ENCODE measurements around the gene DENND1C. TPM values are rescaled to one million over a fixed set of nuclear protein-coding genes. Genes with fewer than 3 reads are reported as not detected.

DENND1C gene, protein sequence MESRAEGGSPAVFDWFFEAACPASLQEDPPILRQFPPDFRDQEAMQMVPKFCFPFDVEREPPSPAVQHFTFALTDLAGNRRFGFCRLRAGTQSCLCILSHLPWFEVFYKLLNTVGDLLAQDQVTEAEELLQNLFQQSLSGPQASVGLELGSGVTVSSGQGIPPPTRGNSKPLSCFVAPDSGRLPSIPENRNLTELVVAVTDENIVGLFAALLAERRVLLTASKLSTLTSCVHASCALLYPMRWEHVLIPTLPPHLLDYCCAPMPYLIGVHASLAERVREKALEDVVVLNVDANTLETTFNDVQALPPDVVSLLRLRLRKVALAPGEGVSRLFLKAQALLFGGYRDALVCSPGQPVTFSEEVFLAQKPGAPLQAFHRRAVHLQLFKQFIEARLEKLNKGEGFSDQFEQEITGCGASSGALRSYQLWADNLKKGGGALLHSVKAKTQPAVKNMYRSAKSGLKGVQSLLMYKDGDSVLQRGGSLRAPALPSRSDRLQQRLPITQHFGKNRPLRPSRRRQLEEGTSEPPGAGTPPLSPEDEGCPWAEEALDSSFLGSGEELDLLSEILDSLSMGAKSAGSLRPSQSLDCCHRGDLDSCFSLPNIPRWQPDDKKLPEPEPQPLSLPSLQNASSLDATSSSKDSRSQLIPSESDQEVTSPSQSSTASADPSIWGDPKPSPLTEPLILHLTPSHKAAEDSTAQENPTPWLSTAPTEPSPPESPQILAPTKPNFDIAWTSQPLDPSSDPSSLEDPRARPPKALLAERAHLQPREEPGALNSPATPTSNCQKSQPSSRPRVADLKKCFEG
- total RNA-seq = not detected in 2 replicates

DNA sequence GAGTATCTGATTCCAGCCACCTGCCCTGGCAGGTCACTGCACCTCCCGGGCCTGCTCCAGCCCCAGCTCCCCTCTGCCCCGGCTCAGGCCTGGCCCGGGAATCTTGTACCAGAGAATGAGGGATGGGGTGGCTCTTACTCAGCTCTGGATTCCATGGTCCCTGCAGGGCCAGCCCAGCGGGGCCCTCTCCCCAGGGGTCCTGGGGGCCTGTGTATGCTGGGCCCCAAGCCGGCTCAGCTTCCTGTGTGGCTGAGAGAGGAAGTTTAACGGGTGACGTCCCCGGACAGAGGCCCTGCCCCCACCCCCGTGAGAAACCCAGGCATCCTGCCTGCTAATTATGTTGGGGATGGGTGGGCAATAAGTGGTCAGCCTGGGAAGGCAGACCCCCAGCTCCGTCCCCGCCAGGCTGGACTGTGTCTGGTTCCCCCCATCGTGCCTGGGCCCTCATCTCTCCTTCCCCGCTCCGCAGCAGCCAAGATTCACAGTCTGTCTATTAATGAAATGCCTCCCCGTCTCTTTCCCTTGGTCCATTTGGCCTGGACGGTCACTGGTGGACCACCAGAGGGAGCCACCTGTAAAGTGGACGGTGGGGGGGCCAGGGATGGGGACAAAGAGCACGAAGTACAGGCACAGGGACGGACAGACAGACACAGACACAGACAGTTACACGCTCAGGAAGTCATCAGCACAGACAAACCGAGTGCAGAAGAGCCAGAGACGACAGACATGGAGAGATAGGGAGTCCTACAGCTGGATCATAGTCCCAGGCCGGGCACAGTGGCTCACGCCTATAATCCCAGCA is at the start of gene DENND1C:
Gene DENND1C, minus strand, starts transcription at position 247 of the 802 bp plus-strand sequence. Its CDS starts 92 bp downstream, at position 155.

DNA sequence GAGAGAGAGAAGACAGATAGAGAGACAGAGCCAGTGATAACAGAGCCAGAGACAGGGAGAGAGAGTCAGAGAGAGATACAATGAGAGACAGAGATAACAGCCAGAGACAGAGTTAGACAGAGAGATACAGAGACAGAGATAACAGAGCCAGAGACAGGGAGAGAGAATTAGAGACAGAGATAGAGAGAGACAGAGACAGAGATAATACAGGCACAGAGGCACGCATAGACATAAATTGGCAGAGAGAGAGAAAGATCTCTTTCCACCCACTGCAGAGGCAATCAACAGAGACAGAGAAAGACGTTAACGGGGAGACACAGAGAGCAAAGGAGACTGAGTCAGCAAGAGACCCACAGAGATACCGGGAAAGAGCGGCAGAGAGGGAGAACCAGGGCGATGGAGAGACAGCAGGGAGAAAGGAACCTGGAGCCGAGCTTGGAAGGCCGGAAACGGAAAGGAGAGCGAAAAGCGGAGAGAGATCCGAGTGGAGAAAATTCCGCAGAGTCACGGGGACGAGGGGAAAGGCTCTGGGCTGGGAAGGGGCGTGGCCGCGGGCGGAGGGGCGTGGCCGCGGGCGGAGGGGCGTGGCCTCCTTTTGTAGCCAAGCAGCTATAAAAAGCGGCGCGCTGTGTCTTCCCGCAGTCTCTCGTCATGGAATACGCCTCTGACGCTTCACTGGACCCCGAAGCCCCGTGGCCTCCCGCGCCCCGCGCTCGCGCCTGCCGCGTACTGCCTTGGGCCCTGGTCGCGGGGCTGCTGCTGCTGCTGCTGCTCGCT is 49.0 kb upstream of the DENND1C start, which contains the start of gene TNFSF9:
Gene TNFSF9, plus strand, starts transcription at position 641 of the 777 bp plus-strand sequence. Its CDS starts 11 bp downstream, at position 652.

DNA sequence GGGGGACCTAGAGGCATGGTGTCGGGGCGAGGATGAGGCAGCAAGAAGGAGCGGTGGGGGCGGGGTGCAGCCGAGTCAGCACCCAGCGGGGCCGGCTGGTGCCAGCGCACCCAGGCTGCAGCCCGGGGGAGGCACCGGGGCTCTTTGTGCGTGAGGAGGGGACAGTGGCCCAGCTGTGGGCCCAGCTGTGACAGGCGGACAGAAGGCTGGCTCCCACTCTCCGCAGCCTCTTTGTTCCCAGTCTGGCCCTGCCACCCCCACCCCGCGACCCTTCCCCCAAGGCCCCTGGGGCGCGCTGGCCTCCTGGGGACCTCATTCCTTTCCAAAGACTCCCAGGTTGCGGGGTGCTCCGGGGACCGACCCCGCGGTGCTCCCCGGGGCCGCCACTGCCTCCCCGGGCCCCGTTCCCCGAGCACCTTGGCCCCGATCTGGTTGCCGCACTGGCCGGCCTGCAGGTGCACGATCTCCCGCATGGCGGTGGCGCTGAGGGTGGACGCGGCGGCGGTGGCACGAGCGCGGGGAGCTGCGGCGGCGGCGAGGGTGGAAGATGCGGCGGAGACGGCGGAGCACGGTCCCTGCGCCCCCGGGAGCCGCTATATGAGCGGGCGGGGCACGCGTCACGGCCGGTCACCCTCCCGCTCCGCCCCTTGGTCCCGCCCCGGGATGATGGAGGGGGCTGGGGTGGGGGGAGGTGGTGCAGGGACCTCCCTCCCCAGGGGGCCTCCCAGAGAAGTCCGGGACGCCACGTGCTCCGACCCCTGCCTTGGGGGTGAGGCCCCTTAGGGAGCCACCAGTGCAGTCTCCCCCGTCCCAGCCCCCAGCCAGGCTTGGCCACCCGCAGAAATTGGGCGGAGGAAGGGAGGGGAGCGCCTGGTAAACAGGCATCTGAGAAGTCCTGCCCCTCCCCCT is 20.4 kb upstream of the DENND1C start, which contains the start of gene TUBB4A:
Gene TUBB4A, minus strand, starts transcription at position 570 of the 909 bp plus-strand sequence. Its CDS starts 97 bp downstream, at position 473.

DNA sequence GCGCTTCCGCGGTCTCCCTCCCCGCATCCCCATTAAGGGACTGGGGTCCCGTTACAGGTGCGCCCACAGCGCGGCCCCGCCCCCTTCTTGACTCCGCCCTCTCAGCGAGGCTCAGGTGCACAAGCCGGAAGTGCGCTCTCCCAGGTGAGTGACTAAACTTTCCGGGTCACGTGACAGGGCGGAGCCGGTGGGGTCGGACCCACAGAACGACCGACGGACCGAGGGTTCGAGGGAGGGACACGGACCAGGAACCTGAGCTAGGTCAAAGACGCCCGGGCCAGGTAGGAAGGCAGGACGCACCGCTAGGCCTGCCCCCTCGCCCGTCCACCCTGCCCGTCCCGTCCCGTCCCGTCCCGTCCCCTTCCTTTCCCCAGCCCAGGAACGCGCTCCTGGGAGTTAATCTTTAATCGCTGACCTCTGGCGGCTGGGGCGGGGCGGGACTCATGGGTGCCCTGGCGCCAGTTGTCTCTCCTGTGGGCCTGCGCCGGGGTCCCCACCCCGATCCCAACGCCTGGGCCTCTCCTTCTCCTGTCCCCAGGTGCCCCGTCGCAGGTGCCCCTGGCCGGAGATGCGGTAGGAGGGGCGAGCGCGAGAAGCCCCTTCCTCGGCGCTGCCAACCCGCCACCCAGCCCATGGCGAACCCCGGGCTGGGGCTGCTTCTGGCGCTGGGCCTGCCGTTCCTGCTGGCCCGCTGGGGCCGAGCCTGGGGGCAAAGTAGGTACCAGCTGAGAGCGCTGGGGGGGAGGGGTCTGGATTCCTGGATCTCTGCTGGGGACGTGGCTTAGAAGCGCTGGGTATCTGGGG is 17.3 kb downstream of the DENND1C start, which contains the start of gene CRB3:
Gene CRB3, plus strand, starts transcription at position 202 of the 804 bp plus-strand sequence. Its CDS starts 431 bp downstream, at position 633.

DNA sequence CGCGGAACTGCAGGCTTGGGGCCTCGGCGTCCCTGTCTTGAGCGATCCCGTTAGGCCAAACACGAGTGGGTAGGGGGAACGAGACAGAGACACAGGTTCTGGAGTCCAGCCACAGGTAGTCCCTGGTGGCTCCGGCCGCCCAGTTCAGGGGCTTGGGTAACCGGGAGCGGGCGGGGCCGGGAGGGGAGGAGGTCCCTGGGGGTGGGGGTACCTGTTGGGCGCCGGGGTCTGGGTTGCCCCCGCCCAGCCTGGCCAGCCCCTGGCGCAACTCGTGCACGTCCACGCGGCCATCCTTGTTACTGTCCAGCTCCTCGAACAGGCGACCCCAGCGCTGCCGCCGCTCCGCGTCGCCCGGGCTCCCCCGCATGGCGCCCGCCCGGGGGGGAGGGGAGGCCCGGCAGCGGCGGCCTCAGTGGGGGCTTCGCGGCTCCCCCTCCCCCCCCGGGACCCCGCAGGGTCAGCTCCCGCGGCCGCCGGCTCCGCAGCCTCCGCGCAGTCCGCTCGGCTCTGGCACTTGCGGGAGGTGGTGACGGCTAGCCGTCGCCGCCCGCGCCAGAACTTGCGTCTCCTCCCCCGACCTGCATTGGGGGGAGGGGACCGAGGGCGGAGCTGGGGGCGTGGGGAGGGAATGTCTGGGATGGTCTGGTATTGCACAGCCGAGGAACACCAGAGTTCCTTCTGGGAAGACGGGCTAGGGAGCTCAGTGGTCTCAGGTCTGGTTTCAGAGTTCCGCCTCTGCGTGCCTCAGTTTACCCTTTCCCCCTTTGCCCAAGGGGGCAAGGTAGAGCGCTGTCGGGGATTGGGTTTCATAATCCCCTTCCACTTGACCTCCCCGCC is 22.1 kb downstream of the DENND1C start, which contains the start of gene SLC25A23:
Gene SLC25A23, minus strand, starts transcription at position 531 of the 837 bp plus-strand sequence. Its CDS starts 164 bp downstream, at position 367.

DNA sequence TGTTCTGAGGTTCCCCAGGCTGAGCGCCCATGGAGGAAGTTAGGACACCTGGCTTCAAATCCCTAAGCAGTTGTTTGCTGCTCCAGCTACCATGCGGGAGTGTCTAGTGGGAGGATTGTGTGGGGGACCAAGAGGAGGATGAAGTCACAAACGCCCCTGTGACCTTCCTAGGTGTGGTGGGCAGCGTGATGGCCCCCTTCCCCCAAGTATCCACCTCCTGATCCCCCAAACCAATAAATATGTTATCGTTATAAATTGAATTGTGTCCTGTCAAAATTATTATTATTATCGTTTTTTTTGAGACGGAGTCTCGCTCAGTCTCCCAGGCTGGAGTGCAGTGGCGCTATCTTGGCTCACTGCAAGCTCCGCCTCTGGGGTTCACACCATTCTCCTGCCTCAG is 47.9 kb downstream of the DENND1C start, which contains the start of gene SLC25A41:
Gene SLC25A41, minus strand, starts transcription at position 101 of the 400 bp plus-strand sequence. Its CDS starts 70 bp downstream, at position 31.

DNA sequence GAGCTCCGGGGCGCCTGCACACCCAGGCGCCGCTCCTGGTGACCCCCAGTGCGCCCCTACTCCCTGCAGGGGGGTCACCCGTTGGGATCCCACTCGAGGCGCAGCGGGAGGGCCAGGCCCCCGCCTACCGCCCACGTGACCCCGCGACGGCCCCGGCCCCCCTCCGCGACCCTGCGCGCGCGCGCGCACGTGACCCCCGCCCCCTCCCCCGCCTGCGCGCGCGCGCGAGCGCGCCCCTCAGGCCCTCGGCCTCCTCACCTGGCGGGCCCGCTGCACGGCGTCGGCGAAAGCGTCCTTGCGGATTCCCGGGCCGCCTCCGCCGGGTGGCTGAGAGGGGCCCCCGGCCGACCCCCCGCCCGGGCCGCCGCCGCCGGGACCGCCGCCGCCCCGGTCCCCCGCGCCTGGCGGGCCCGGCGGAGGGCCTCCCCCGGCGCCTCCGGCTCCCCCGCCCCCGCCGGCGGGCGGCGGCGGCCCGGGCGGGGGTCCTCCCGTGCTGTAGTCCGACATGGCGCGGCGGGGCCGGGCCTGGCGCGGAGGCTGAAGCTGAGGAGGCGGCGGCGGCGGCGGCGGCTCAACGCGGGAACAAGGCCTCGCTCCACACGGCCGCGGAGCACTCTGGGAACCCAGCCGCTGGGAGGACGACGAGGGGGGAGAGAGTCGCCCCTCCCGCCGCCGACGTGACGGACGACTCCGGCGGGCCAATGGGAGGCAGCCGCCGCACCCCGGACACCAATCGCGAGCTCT is 57.2 kb downstream of the DENND1C start, which contains the start of gene KHSRP:
Gene KHSRP, minus strand, starts transcription at position 617 of the 744 bp plus-strand sequence. Its CDS starts 110 bp downstream, at position 507.

Other genes with a start within 250 kb of the DENND1C start
- 21.4 and 23.0 TPM in 2 replicates for gene MLLT1, start 201.8 kb downstream of the DENND1C start, total RNA-seq
- gene ACER1, start 148.2 kb downstream of the DENND1C start, total RNA-seq = 0.15 TPM in 1 of 2 replicates, not detected in the other
- 248 and 253 TPM in 2 replicates for gene CLPP, start 120.3 kb downstream of the DENND1C start, total RNA-seq
- gene ALKBH7, start 109.0 kb downstream of the DENND1C start, total RNA-seq = 67.5 and 68.1 TPM in 2 replicates
- 0.45 and 0.84 TPM in 2 replicates for gene PSPN, start 105.9 kb downstream of the DENND1C start, total RNA-seq
- gene GTF2F1, start 88.6 kb downstream of the DENND1C start, total RNA-seq = 35.7 and 44.4 TPM in 2 replicates
- 188 and 200 TPM in 2 replicates for gene KHSRP, start 57.0 kb downstream of the DENND1C start, total RNA-seq
- not detected in 2 replicates for gene SLC25A41, start 48.0 kb downstream of the DENND1C start, total RNA-seq
- gene SLC25A23, start 22.0 kb downstream of the DENND1C start, total RNA-seq = 25.1 and 31.4 TPM in 2 replicates
- not detected in 2 replicates for gene CRB3, start 17.5 kb downstream of the DENND1C start, total RNA-seq
- gene TUBB4A, start 20.5 kb upstream of the DENND1C start, total RNA-seq = not detected in 2 replicates
- gene TNFSF9, start 49.2 kb upstream of the DENND1C start, total RNA-seq = 0.67 and 0.74 TPM in 2 replicates
- gene CD70, start 109.4 kb upstream of the DENND1C start, total RNA-seq = not detected in 2 replicates
- gene TNFSF14, start 188.4 kb upstream of the DENND1C start, total RNA-seq = not detected in 2 replicates
- gene C3, start 238.9 kb upstream of the DENND1C start, total RNA-seq = 1.8 TPM in 2 replicates